Measurements from ENCODE around the gene CYCS.

The CYCS gene

DNA sequence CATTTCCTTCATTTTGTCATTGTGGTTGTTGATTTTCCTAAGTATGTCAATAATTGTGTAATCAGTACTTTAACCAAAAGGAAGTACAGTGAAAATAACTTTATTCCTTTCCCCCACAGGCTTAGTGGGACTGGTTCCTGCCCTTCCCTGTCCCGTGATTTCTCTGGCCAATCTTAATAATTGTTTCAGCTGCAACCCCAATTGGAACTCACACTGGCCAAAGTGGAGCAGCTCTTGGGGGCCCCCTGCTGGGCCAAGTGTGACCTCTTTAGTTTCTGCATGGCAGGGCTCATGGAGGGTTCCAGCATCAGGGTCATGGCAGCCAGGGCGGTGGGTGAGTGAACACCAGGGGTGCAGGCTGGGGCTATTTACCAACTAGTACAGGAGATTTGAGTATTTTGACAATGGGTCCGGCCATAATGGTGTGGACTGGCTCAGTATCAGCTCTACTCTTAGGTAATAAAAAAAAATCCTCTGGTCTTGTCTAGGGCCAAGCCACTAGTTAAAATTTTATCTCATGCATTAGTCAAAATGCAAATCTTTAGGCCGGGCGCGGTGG lies 31.7 kb downstream of the CYCS start:
- Histone ChIP-seq H3K27ac (no peak overlapping the region), H3K27me3 (peaks cover 13% of the 10 kb centered on the region), H3K9me3 (no peaks in the 10 kb centered on the region), H3K4me3 (ENCODE audit: low read depth in 1 of 2, low read length in 1 of 2) (no peak overlapping the region), H3K4me1 (ENCODE audit: control insufficient read depth in 1 of 2, insufficient read depth in 1 of 2, low read depth in 1 of 2, low read length in 1 of 2) (peaks cover 0 to 3% of the 10 kb centered on the region in 2 experiments), H3K36me3 (no peaks in the 10 kb centered on the region)
- TF ChIP-seq, protein P1, sequence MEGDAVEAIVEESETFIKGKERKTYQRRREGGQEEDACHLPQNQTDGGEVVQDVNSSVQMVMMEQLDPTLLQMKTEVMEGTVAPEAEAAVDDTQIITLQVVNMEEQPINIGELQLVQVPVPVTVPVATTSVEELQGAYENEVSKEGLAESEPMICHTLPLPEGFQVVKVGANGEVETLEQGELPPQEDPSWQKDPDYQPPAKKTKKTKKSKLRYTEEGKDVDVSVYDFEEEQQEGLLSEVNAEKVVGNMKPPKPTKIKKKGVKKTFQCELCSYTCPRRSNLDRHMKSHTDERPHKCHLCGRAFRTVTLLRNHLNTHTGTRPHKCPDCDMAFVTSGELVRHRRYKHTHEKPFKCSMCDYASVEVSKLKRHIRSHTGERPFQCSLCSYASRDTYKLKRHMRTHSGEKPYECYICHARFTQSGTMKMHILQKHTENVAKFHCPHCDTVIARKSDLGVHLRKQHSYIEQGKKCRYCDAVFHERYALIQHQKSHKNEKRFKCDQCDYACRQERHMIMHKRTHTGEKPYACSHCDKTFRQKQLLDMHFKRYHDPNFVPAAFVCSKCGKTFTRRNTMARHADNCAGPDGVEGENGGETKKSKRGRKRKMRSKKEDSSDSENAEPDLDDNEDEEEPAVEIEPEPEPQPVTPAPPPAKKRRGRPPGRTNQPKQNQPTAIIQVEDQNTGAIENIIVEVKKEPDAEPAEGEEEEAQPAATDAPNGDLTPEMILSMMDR (IDR thresholded peaks at IDR 0.05): peak; percentile 65

DNA sequence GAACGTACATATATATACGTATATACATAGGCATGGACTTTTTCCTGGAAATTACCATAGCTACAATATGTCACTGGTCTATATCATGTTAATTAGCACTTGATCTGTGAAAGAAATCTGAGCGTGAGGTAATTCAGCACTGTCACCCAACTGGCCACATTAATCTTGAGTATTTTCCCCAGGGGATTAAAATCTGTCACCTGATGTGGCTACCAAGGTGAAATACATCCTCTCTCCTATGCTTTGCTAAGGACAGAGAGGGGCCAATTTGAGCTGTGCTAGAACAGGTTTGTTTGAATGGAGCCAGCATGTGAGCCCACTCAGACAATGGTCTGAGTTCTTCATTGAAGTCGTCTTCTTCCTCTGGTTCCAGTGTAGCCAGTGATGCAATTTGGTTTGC lies 33.3 kb downstream of the CYCS start:
- H3K4me1 ChIP-seq (ENCODE audit: control insufficient read depth in 1 of 2, insufficient read depth in 1 of 2, low read depth in 1 of 2, low read length in 1 of 2): peaks cover 0 to 3% of the 10 kb centered on the region in 2 experiments
- no peak overlapping the region for H3K4me3 ChIP-seq (ENCODE audit: low read depth in 1 of 2, low read length in 1 of 2)
- H3K27ac ChIP-seq: no peak overlapping the region
- TF ChIP-seq, protein P1 (IDR thresholded peaks at IDR 0.05): no peak
- peaks cover 18% of the 10 kb centered on the region for H3K27me3 ChIP-seq
- no peaks in the 10 kb centered on the region for H3K9me3 ChIP-seq
- no peaks in the 10 kb centered on the region for H3K36me3 ChIP-seq

DNA sequence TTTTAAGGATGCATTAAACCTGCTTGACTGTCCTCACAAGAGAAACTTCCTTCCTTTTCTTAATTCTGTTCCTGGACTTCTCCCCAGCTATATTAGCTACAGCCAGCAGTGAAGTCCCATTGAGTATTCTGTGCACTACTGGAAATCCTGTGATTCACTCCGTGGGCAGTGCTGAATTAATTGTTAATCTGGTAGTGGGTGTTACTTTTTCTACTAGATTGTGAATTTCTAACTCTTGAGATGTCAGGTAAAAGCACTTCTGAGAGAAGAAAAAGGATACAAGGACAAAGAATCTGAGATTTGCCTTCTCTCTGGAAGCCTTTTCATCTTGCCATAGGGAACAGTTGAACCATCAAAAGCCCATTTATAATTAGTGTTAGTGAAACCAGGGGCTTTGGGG lies 33.9 kb downstream of the CYCS start:
- peaks cover 0 to 3% of the 10 kb centered on the region in 2 experiments for H3K4me1 ChIP-seq (ENCODE audit: control insufficient read depth in 1 of 2, insufficient read depth in 1 of 2, low read depth in 1 of 2, low read length in 1 of 2)
- no peak overlapping the region for H3K4me3 ChIP-seq (ENCODE audit: low read depth in 1 of 2, low read length in 1 of 2)
- TF ChIP-seq, protein P1 (IDR thresholded peaks at IDR 0.05): no peak
- no peaks in the 10 kb centered on the region for H3K36me3 ChIP-seq
- peaks cover 18% of the 10 kb centered on the region for H3K27me3 ChIP-seq
- no peak overlapping the region for H3K27ac ChIP-seq
- no peaks in the 10 kb centered on the region for H3K9me3 ChIP-seq

DNA sequence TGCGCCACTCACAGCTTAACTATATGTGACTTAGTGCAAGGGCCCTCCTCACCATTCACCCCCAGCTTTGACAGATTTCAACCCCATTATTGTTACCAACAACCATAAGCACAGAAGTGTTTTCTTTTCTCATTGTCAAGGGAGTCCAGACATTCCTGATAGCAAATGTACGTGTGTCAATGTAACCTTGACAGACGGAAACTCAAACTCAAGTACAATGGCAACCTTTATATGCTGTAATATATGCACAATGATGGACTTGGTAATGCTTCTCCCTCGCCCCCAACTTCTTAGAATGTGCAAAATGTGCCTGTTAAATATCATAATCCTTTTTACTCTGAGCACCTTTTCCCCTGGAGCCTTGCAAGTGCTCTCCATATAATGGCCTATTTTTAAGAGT lies 34.7 kb downstream of the CYCS start:
- Histone ChIP-seq H3K27ac (no peak overlapping the region), H3K36me3 (no peaks in the 10 kb centered on the region), H3K4me1 (ENCODE audit: control insufficient read depth in 1 of 2, insufficient read depth in 1 of 2, low read depth in 1 of 2, low read length in 1 of 2) (peaks cover 0 to 3% of the 10 kb centered on the region in 2 experiments), H3K9me3 (no peaks in the 10 kb centered on the region), H3K4me3 (ENCODE audit: low read depth in 1 of 2, low read length in 1 of 2) (no peak overlapping the region), H3K27me3 (peaks cover 15% of the 10 kb centered on the region)
- TF ChIP-seq, protein P1 (IDR thresholded peaks at IDR 0.05): no peak

DNA sequence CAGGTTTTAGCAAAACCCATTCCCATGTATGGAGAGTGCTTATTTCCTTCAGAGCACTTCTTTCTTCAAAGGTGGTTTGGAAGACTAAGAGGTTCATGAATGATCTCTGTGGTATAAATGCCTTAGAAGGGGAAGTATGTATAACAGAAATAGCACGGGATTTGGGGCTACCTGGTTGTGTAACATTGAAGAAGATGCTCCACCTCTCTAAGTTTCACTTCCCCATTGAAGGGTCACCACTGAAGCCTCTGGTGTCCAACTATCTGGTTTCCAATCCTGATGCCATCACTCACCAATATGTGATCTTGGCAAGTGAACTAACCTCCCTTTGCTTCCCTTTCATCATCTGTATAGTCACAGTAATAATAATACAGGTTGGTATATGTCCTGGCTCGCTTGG lies 37.2 kb downstream of the CYCS start:
- H3K27me3 ChIP-seq: peaks cover 19% of the 10 kb centered on the region

More for the DNA sequence above, 37.2 kb downstream of the CYCS start:
- Histone ChIP-seq H3K36me3 (no peaks in the 10 kb centered on the region), H3K4me1 (ENCODE audit: control insufficient read depth in 1 of 2, insufficient read depth in 1 of 2, low read depth in 1 of 2, low read length in 1 of 2) (no peaks in the 10 kb centered on the region), H3K4me3 (ENCODE audit: low read depth in 1 of 2, low read length in 1 of 2) (no peak overlapping the region), H3K27ac (no peak overlapping the region), H3K9me3 (no peaks in the 10 kb centered on the region)
- TF ChIP-seq, protein P1 (IDR thresholded peaks at IDR 0.05): no peak
